ENCODE data around the gene F11.
"Not testable (repeated sequence)": the region's sequence is repeated elsewhere in the genome, so short reads cannot be mapped to it uniquely, and the experiment has no call there.

Gene F11

DNA sequence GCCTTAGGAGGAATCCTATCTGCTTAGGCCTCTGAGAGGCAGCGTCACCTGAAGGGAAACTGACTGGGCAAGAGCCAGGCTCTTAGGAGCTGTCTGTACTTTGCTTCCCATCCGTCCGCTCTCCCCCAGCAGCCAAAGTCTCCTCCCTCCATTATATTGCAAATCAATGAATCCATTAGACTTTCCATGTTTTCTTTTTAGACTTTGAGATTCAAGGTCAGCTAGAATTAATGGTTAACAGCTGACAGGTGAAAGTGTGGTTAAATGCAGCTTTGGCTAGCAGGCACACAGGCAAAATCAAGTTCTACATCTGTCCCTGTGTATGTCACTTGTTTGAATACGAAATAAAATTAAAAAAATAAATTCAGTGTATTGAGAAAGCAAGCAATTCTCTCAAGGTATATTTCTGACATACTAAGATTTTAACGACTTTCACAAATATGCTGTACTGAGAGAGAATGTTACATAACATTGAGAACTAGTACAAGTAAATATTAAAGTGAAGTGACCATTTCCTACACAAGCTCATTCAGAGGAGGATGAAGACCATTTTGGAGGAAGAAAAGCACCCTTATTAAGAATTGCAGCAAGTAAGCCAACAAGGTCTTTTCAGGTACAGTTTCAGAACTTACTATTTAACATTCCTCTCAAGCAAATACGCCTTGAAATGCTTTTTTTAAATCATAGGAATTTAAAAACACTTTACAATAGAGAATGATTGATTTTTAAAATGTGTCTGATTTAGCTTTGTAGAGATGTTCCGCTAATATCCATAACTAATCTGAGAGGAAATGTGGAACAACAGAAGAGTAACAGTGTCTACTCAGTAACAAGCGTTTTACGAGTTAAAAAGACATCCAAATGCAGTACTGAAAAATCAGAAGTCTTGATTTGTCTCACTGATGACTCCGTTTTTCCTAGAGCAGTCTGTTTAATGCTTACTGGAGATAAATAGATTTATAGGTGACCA lies at the start of gene F11:
TSS of gene F11 (plus strand) at position 507 of the 970 bp plus-strand sequence. CDS start 948 bp downstream, outside the sequence.
- no peak for DNase-seq (ENCODE audit: low spot score)

DNA sequence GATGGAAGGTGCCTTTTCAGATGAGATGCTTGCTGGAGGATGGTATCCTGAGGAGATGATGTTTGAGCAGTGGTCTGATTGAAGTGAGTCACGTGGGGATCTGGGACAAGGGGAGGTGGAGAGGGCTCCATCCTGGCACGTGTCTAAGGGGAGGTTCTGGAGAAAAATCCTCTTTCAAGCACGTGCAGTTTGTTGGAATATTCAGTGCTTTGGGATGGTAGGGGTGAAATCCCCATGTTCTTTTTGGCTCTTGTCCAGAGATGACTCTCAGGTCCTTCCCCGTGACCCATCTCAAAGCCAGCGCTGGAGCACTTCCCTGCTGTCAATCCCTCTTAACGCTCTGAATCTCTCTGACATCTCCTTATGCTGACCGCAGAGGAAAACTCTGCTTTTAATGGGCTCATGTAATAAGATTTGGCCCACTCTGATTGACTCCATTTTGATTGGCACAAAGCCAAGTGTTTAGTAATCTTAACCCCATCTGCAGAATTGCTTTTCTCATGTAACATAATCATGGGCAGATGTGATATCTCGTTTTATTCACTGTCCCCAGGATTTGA lies 49.4 kb upstream of the F11 start:
- DNase-seq (ENCODE audit: low spot score) = no peak

DNA sequence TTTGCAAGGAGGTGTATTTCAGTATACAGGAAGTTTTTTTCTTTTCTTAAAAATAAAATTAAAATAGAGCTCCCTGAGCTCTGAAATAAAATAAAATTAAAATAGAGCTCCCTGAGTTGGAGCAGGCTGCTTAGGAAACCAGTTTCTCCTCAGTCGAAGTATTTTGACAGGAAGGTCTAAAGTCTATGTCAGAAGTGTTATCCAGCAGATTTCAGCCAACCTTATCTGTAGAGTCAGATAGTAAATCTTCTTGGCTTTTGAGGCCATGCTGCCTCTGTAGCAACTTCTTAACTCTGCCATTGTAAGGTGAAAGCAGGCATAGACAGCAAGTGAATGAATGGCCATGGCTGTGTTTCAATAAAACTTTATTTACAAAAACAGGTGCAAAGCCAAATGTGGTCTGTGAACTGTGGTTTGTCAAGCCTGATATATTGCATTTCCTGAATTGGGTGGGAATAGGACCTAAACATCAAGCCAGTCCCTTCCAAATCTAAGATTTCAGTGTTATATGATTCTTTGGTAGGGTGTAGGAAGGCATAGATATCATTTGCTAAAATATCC lies 48.2 kb upstream of the F11 start:
- peak; percentile 35 for DNase-seq (ENCODE audit: low spot score)

DNA sequence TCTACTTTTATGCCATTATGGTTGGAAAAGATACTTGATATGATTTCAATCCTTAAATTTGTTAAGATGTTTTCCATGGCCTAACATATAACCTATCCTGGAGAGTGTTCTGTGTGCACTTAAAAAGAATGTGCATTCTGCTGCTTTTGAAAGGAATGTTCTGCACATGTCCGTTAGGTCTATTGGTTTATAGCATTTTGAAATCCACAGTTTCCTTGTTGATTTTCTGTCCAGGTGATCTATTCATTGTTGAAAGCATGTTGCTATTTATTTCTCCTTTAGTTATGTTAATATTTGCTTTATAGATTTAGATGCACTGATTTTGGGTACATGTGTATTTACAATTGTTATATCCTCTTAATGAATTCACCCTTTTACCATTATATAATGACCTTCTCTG lies 44.4 kb upstream of the F11 start:
- DNase-seq (ENCODE audit: low spot score) = no peak

DNA sequence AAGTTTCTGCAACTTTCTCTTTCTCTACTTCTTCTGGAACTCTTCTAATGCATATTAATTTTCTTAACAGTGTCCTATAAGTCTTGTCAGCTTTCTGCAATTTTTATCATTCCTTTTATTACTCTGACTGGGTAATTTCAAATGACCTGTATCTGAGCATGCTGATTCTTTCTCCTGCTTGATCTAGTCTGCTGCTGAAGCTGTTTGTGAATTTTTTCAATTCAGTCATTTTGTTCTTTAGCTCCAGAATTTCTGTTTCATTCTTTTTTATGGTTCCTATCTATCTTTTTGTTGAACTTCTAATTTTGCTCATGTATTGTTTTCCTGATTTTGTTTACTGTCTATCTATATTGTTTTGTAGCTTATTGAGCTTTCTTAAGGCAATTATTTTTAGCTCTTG lies 40.1 kb upstream of the F11 start:
- DNase-seq (ENCODE audit: low spot score) = no peak

DNA sequence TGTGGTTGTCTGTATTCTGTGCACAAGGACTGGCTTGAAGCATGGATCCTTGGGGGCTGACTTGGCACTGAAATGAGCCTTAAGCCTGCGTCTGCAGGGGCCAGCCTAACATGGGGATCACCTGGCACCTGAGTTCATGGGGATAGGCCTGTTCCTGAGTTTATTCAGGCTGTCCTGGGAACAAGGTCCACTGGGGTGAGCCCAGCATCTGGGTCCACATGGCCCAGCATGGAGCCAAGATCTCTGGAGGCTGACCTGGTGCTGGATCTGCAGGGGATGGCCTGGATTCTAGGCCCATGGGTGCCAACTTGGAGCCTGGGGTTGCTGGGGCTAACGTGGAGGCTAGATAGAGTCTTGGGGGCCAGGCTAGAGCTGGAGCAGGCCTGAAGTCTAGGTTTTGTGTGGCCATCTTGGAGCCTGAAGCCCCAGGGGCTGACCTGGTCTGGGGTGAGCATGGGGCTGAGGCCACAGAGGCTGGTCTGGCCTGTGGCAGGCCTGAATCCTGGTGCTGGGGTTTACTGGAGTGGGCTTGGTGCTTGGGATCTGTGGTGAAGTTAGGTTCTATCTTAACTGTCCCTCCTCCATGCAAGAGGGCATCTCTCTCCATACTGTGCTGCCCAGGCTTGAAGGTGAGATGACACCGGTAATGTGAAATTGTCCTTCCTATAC lies 39.3 kb upstream of the F11 start:
- no peak for DNase-seq (ENCODE audit: low spot score)

DNA sequence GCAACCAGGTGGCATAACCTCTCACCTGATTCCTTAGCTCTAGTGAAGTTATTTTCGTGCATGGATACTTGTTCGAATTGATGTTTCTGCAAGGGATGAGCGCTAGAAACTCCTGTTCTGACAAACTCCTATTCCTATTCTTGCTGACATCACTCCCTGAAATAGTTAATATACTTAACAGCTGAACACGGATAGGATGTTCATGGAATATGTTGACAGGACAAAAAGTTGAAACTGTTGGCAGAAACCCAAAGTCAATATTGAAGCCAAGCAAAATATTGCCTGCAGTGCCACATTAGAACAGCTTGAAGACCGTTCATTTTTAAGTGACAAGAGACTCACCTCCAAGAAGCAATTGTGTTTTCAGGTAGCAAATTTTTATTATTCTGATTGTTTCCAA lies 38.8 kb upstream of the F11 start, which contains the start of gene KLKB1:
TSS of gene KLKB1 (plus strand) at position 287 of the 400 bp plus-strand sequence. CDS start 689 bp downstream, outside the sequence.
- no peak for DNase-seq (ENCODE audit: low spot score)

DNA sequence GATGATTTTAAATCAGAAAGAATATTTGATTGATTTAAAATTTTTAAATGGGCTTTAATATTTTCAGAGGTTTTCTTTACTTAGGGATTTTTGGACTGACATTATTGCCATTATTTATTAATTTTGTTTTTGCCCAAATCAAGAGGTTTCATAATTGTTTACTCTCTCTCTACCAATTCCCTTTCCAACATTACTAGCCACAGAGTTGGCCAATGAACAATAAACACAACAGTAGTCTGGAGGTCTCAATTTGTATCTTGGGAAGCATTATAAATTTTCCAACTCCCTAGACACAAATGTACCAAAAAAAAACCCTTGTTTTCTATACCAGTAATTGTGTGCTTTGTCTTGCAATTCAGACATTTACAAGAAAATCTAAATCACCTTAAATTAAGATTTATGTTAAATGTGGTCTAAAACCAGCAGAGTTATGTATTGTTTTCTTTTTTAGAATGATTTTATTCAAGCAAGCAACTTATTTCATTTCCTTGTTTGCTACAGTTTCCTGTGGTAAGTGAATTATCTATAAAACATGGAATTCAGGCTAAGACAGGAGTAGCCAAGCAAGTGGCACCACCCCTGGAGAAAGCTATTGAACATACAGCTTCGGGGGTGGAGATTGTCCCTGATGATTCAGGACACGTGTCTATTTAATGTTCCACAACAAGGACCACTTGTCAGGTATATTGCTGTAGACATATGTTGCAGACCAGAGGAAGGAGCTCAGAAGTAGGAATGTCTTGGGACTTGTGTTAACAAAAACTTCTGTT lies 38.1 kb upstream of the F11 start:
- no peak for DNase-seq (ENCODE audit: low spot score)

DNA sequence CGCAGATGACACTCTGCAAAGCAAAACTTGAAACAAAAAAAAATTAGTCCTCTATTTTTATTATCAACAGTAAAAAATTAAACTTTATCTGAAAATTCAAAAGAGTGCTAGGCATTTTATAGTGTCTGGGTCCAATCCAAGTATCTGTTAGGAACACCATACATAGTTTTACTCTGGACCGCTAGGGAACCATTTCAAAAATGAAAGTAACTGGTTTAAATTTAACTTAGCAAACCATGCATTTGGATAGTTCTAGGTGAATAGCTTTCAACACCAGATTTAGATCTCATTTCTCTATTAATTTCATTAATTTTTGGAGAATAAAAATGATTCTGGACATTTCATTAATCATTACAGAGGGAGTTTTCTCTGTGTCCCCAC lies 37.5 kb upstream of the F11 start:
- DNase-seq (ENCODE audit: low spot score) = no peak

DNA sequence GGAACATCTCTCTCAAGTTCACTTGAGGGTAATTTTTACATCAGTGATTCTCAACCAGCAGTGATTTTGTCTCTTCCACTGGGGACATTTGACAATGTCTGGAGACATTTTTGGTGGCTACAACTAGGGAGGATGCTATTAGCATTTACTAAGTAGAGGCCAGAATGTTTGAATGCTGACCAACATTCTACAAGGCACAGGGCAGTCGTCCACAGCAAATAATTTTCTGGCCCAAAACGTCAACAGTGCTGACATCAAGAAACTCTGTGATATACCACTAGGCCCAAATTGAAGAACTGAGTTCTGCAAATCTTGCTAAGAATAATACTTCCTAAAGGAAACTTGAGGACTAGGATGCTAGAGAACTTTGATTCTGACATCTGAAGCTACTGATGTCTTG lies 31.6 kb upstream of the F11 start:
- DNase-seq (ENCODE audit: low spot score) = no peak

DNA sequence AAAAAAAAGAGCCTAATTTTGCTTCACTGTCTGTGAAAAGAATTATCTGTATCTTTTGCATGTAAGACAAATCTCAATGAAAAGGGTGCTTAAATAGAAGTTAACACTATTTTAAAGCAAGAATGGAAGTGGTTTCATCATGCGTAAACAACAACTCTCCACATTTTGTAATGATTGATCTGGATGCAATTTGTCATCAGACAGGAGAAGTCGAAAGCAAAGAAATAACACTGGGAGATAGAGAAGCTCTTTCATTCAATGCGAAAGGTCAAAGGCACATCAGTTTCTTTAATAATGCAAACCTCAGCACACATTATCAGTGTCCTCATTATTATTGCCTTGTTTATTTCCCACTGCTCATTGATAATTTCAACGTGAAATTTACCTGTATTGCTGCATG lies 29.9 kb upstream of the F11 start:
- DNase-seq (ENCODE audit: low spot score) = no peak

DNA sequence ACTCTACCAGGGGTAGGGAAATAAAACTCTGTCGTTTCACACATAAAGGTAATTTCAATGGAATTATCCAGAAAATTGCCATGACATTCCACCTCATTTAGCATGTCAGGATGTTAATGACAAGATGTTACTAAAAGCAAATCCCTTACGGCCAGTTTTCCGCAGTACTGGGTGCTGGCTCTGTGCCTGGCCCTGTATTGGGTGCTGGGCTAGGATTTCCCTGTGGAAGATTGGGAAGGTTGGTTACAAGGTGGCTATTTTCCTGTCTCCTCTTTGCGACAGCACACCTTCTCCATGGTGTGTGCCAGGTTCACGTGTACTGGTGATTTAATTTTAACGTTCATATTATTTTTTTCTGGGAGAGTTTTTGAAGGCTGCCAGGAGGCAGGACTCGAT lies 25.5 kb upstream of the F11 start:
- no peak for DNase-seq (ENCODE audit: low spot score)

DNA sequence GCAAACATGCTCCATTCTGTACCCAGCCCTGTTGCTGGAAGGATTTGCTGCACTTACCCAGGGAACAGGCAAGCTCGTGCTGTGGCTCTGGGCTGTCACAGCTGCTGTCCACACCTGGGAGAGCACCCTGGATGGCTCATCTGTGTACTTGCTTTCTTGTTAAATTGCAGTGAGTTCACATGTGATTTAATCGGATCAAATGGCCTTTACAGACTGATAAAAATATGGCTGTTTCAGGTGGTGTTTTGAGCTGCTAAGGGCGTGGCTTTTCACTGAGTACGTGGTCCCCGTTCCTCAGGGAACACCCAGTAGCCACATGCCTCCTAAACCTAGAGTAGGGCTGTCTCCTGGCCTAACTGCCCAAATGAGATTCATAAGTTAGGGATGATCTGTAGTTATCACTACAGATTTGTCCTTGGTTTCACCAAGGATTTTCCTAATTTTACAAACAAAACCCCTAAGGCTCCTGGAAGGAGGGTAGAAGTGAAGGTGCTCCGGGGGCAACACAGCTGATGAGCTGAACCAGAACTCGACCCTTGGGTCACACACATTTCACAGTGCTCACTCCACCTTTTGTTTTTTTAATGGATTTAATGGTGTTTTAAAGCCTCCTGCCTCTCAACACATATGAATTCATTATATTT lies 25.0 kb upstream of the F11 start:
- no peak for DNase-seq (ENCODE audit: low spot score)

DNA sequence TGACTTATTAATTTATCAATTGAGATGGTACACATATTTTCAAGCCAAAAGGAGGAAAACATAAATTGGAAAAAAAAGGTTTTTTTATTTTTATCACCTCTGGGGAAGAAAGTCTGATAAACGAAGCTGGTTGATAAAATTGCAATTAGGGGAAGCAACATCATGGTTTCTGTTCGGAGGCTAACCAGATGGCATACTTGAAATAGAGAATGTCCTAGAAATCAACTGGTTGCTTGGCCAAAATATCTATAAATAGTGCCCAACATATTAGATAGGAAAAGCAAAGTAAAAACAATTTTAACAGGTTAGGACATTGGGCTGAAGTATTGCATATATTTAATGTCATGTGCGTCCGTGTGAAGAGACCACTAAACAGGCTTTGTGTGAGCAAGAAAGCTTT lies 24.4 kb upstream of the F11 start:
- no peak for DNase-seq (ENCODE audit: low spot score)

DNA sequence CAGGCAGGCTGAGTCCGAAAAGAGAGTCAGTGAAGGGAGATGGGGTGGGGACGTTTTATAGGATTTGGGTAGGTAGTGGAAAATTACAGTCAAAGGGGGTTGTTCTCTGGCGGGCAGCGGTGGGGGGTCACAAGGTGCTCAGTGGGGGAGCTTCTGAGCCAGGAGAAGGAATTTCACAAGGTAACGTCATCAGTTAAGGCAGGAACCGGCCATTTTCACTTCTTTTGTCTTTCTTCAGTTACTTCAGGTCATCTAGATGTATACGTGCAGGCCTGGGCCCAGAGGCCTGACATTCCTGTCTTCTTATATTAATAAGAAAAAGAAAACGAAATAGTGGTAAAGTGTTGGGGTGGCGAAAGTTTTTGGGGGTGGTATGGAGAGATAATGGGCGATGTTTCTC lies 24.0 kb upstream of the F11 start:
- not testable (repeated sequence) for DNase-seq (ENCODE audit: low spot score)

DNA sequence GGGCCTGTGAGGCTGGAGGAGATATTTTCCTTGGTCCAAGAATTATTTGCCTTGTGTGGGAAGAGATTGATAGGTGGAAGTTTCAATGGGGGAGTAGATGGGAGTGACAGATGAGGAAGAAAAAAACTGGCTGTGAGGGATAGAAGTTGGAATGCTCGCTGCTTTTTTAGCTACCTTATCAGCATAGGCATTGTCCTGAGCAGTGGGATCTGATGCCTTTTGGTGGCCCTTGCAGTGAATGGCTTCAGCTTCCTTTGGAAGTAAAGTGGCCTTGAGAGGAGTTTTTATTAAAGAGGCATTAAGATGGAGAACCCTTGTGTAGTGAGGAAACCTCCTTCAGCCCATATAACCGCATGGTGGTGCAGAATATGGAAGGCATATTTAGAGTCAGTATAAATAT lies 22.7 kb upstream of the F11 start:
- no peak for DNase-seq (ENCODE audit: low spot score)

DNA sequence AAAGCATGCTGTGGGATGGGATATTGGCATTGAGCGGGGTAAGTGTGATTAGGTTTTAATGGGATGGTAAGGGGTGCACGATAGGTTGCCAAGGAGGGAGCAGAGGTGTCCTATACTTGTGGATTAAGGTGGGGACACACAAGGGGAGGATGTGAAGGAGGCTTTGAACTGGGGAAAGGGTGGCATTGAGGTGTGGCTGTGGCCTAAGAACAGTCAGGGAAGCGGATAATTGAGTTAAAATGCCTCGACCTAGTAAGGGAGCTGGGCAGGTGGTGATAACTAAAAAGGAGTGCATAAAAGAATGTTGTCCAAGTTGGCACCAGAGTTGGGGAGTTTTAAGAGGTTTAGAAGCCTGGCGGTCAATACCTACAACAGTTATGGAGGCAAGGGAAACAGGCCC lies 21.2 kb upstream of the F11 start:
- DNase-seq (ENCODE audit: low spot score) = no peak

DNA sequence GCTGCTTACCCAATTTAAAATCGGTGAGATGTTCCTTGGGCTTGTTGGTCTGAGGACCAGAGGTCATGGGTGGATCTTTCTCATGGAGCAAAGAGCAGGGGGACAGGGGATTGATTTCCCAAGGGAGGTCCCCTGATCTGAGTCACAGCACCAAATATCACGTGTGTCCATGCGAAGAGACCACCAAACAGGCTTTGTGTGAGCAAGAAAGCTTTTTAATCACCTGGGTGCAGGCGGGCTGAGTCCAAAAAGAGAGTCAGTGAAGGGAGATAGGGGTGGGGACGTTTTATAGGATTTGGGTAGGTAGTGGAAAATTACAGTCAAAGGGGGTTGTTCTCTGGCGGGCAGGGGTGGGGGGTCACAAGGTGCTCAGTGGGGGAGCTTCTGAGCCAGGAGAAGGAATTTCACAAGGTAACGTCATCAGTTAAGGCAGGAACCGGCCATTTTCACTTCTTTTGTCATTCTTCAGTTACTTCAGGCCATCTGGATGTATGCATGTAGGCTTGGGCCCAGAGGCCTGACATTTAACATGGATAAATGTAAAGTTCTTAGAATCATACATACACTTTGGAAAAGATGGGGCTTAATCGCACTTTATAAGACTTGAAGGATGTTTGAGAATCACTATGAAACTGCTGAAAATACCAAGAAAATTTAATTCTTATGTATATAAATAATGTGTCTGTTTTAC lies 18.8 kb upstream of the F11 start:
- DNase-seq (ENCODE audit: low spot score) = not testable (repeated sequence)

DNA sequence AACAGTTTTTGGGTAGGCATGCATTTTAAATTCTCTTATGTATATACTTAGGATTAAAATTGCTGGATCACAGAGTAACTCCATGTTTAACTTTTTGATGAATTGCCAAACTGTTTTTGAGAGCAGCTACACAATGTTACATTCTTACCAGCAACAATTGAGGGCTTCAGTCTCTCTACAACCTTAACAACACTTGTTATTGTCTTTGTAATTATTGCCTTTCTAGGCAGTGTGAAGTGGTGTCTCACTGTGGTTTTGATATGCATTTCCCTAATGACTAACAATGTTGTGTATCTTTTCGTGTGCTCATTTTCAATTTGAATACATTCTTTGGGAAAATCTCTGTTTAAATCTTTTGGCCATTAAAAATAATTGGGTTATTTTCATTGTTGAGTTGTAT lies 17.3 kb upstream of the F11 start:
- no peak for DNase-seq (ENCODE audit: low spot score)
